GM19395 (cell line): ENCODE results near the gene CCNG2.

ENCODE experiments used
- ATAC-seq: cut with Tn5 transposase; IDR thresholded peaks from one replicate; pipeline ENCODE4 v1.9.1; 2021; ENCODE audit warnings: mild to moderate bottlenecking, moderate library complexity; ENCODE audit not compliant: unreplicated experiment

Gene CCNG2

DNA sequence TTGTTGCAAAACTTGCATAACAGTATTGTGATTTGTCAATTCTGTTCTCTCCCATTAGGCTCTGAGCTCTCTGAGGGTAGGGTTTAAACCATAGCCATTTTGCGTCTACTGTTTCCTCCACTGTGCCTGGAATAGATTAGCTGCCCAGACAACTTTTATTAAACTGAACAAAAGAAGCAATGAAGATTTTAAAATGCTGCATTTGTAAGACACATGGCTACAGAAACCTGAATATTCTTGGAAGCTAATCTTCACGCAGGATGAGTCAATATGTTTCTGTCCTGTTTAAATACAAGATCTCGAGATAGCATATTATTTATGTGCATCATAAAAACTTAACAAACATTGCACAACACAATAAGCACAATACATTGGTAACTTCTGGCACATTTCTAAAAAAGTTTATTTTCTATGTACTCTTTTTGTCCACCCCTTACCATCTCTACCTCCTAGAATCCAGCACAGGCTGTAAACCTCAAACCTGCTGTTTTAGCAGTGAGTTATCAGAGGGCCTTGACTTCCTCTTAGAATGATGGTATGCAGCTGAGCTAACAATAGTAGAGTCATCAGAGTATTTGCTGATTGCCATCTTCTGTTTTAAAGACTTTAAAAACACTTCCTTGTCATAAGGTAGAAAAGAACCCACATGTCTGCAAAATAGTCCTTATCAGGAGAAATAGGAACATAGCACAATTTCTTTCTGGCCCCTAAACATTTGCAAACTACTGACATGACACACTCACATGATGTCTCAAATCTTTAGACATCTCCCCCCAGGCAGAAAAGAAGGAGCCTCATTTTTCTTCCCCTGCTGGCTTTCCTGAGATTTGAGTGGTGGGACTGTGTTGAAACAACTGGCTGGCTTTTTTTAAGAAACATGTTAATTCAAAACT, 10.6 kb upstream of the CCNG2 start:
- ATAC-seq: peak; percentile 43

GRCh38 chr4:77147079-77147782, 9.8 kb upstream of the CCNG2 start:
- no peak for ATAC-seq

GRCh38 chr4:77148078-77148477, 8.9 kb upstream of the CCNG2 start:
- ATAC-seq: no peak

- ATAC-seq: no peak
Observed at GRCh38 chr4:77149789-77150188, 7.2 kb upstream of the CCNG2 start.

- no peak for ATAC-seq
Observed at GRCh38 chr4:77151241-77151640, 5.8 kb upstream of the CCNG2 start.

GRCh38 chr4:77152421-77152820, 4.6 kb upstream of the CCNG2 start:
- no peak for ATAC-seq

- no peak for ATAC-seq
Observed at GRCh38 chr4:77153006-77153405, 4.0 kb upstream of the CCNG2 start.

GRCh38 chr4:77154065-77154464, 2.9 kb upstream of the CCNG2 start:
- ATAC-seq: no peak

- no peak for ATAC-seq
Observed at GRCh38 chr4:77154761-77155499, 2.1 kb upstream of the CCNG2 start.

GRCh38 chr4:77155631-77156452, 1.2 kb upstream of the CCNG2 start:
- ATAC-seq: no peak

DNA sequence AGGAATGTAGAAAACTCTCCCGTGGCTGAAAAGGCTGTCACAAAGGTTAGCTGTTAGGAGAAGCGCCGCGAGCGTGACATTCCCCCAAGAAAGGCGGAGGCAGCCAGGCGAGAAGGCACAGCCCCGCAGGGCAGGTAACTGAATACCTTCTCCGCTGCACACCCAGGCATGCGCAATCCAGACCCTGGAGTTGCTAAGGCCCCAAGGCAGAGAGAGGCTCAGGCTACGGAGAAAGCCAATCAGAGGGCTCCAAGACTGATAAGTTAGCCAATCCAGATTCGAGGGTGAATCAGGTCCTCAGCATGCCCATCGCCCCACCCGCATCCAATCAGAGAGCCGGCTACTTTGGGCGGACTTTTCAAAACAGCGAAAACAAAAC, 485 bp upstream of the CCNG2 start:
- peak; percentile 91 for ATAC-seq

DNA sequence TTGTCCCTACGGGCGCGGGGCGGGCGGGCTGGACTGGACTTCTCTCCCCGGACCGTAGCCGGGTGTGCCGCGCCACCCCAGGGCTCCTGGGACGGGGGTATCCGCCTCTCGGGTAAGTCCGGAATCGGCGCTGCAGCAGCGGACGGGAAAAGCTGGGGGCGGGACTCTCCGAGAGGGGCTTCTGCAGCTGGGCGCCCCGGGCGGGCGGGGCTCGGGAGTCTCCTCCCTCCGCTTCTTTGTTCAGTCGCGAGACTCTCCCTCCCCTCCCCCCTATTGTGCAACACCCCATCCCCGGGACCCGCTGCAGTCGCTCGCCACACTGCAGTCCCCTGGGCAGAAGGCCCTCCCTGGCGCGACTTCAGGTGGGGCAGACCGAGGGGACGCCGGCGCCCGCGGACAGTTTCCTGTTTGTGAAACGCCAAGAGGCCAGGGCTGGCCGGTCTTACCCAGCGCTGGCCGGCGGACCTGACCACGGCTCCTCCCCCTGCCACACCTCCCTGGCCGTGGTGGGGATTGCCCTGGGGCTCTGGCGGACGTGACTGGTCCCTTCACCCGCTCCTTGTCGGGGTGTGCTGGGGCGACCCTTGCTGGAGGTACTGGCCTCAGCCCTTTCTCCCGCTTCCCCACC, 966 bp downstream of the CCNG2 start:
- ATAC-seq: peak; percentile 51

DNA sequence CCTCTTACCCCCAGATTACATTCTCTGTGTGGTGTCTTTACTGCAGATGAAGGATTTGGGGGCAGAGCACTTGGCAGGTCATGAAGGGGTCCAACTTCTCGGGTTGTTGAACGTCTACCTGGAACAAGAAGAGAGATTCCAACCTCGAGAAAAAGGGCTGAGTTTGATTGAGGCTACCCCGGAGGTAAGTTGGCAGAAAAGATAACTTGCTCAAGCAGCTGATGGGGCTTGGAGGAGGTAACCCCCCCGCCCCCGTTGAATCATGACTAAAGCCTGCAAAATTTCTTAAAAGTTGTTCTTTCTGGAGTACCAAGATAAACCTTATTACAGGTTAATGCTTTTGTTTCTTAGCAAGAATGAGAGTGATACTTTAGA, 1.5 kb downstream of the CCNG2 start:
- no peak for ATAC-seq

- ATAC-seq: no peak
Observed at GRCh38 chr4:77159806-77160205, 2.8 kb downstream of the CCNG2 start.

GRCh38 chr4:77163641-77164040, 6.6 kb downstream of the CCNG2 start:
- ATAC-seq: no peak

DNA sequence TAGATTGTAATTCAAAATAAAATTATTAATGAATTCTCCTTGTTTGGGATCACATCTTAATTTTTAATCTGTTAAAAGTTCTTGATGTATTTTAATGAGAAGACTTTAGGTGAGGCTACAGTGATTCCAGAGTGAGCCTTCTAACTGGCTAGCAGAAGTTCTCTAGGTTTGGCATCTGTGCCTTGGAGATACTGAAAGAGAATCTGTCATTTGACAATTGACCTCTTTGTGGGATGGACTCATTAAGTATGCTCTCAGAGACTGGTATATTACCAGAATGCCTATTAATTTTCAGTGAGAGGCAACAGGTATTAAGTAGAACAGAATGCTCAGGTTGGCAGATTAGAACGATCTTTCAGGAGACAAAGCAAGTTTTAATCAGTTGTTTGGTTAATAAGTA, 10.2 kb downstream of the CCNG2 start:
- no peak for ATAC-seq

GRCh38 chr4:77167866-77168265, 10.9 kb downstream of the CCNG2 start:
- ATAC-seq: no peak

DNA sequence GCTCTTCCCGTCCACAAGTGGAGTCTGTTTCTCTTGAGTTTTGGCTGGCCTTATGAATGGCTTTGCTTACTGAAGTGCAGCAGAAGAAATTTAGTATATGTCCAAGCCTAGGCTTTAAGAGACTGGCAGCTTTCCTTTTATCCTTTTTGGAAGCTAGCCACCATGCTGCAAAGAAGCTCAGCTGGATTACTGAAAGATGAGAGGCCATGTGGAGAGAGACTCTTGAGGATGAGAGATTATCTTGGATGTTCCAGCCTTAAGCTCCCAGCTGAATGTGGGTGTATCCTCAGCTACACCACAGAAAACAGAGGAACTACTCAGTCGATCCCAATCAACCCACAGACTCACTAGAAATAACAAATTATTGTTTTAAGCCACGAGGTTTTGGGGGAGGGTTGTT, 12.5 kb downstream of the CCNG2 start:
- ATAC-seq: no peak

- no peak for ATAC-seq
Observed at GRCh38 chr4:77170926-77171325, 13.9 kb downstream of the CCNG2 start.

DNA sequence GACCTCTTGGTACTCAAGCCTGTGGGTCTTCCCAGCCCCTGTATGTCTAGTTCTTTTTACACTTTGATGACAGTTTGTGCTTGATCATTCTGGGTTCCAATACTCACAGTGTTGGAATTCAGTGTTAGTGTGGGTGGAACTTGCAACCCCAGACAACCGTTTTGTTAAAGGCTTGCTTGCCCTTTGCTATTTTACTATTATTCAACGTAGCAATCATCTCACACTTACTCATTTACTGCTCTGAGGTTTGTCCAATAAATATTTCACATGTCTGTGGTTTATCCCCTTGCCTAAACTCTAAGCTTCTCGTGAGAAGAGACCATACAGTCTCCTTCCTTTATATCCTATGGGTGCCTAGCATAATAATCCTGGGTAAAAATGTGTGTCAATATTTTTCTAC, 15.3 kb downstream of the CCNG2 start:
- no peak for ATAC-seq
